G401.6 (cell line): Measurements from ENCODE around the gene PHPT1.
"Not testable (repeated sequence)": the region's sequence is repeated elsewhere in the genome, so short reads cannot be mapped to it uniquely, and the experiment has no call there.

Experiments used
- FAIRE-seq: peaks from 2 replicates; lab custom pipeline; 2012; peaks lifted over from hg19 to GRCh38; lab: Jason Lieb, UNC

PHPT1 gene

GRCh38 chr9:136861874-136862457 is 12.8 kb downstream of the PHPT1 start:
- FAIRE-seq = no peak

DNA sequence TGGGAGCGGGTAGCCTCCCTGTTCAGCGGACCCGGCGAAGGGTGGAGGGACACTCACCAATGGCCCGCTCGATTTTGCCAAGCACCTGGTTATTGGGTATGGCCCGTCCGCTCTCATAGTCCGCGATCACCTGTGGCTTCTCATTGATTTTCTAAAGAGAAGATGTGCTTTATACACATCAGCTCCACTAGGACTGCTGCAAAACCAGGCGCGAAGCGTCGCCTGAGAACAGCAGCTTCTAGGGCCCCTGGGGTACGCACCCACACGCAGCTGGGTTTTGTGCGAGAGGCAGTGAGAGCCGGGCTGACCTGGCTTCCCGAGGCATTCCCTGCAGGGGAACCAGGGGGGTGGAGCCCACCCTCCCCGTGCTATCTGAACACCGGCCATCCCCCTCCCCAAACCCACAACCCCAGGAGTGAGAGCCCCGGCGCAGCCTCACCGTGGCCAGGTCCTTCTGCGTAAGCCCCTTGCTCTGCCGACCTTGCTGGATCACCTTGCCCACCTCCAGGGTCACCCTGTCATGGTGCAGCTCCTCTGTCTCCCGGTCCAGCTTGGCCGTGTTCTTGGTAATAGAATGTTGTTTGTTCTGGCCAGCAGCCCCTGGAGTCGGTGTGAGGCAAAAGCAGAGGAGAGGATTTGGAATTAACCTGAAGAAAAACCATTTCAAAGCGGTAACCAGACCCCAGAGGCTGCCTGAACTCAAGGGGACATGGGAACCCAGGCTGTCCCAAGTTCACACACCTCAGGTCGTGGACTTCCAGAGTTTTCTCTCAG is 13.8 kb downstream of the PHPT1 start:
- no peak for FAIRE-seq

DNA sequence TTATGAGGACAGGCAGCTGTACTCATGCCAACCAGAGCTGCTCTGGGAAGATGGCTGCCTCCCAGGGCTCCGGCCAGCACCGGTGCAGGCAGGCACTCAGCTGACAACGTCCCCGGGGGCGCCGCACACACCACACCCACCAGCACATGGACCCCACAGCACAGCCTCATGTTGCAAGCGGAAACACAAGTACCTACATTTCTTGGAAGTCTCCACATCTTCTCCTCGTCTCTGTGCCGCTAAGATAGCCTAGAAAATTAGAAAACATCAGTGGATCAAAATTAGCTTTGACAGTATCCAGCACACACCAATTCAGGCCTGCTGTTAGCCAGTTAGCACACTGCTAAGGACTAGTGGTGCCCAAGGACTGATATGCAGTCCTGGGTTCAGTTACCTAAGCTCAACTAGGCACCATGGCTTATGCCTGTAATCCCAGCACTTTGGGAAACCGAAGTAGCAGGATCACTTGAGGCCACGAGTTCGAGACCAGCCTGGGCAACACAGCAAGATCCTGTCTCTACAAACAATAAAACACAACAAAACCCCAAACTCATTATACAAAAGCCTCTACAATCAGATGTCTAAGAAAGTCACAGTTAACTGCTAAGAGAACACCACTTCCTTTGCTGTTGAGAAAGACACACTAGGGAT is 14.5 kb downstream of the PHPT1 start:
- no peak for FAIRE-seq

DNA sequence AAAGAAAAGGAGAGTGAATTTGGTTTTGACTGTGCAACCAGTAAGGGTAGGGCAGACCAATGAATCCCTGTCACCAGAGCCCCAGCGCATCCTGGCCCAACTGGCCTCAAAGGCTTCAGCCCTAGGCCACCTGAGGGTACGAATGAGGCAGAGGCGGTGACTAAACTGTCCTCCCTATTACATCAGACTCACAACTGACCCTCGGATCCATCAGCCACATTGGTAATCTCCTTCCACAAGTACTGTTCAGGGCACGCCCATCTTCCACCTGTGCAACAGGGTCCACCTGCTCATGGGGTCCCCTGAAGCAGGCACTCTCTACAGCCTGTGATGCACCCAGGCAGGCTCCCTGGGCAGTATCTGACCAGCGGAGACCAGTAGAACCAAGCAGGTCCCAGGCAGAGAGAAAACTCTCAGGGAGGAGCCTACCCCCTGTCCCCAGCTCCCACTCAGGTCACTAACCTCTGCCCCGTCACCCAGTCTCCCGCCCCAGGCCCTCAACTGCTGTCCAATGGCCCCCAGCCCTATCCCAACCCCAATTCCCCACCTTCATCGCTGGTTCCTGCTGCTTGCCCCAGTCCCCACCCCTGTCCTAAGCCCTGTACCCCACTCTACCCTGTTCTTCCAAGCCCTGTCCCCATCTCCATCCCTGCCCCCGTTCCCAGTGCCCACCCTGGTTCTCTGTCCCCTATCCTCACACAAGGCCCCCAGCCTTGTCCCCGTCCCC is 16.0 kb downstream of the PHPT1 start:
- no peak for FAIRE-seq

GRCh38 chr9:136865768-136866103 is 16.5 kb downstream of the PHPT1 start:
- no peak for FAIRE-seq

DNA sequence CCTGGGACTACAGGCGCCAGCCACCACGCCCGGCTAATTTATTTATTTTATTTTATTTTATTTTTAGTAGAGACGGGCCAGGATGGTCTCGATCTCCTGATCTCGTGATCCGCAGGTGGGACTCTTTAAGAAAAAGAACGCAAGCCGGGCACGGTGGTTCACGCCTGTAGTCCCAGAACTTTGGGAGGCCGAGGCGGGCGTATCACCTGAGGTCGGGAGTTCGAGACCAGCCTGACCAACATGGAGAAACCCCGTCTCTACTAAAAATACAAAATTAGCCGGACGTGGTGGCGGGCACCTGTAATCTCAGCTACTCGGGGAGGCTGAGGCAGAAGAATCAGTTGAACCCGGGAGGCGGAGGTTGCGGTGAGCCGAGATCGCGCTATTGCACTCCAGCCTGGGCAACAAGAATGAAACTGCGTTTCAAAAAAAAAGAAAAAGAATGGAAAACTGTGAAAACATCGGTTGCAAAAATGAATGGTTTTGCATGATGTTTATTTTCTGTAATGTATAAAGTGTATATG is 17.8 kb downstream of the PHPT1 start:
- not testable (repeated sequence) for FAIRE-seq

DNA sequence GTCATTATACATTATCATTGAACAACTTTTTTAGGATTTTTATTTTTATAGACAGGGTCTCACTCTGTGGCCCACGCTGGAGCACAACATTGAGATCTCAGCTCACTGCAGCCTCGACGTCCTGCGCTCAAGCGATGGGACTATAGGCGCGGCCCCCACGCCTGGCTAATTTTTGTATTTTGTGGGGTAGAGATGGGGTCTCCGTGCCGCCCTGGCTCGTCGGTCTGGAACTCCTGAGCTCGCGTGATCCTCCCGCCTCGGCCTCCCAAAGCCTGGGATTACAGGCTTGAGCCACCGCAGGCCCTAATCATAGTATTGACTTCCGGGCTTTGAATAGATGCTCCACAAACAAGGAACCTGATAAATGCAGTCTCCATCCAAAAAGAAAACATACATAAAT is 18.3 kb downstream of the PHPT1 start:
- no peak for FAIRE-seq

DNA sequence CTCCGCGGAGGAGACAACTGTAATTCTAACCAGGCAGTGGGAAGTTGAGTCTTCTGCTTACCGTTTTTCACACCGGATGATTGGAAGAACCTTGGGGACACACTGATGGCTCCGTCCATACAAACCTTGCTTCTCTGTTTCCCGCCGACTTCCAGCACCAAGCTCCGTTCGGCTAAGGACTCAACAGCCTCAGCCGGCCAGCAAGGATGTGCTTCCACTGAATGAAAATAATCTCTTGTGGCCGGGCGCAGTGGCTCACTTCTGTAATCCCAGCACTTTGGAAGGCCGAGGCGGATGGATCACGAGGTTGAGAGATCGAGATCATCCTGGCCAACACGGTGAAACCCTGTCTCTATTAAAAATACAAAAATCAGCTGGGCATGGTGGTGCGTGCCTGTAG is 18.7 kb downstream of the PHPT1 start:
- no peak for FAIRE-seq

DNA sequence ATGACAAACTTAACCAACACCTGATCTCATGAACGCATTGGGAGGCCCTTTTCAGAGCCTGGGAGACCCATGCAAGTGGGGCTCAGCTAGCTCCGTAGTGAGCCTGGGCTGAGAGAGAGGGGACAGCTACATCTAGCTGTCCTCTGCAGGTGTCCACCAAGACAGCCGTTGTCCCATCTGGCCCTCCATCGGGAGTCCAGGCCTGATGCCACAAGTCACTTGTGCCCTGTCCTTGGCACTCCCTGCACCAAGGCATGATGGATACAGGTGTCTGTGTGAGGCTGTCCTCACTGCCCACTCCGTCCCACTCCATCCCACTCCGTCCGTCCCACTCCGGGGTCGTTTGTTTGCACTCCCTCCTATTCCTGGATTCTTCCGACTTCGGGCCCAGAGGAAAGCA is 19.4 kb downstream of the PHPT1 start:
- no peak for FAIRE-seq

DNA sequence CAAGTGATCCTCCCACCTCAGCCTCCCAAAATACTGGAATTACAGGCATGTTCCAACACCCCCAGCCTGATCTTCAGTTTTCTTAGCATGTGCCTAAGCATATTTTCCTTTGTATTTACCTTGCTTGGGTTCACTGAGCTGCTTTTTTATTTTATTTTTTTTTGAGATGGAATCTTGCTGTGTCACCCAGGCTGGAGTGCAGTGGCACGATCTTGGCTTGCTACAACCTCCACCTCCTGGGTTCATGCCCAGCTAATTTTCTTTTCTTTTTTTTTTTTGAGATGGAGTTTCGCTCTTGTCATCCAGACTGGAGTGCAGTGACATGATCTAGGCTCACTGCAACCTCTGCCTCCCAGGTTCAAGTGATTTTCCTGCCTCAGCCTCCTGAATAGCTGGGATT is 20.4 kb downstream of the PHPT1 start:
- FAIRE-seq = not testable (repeated sequence)

DNA sequence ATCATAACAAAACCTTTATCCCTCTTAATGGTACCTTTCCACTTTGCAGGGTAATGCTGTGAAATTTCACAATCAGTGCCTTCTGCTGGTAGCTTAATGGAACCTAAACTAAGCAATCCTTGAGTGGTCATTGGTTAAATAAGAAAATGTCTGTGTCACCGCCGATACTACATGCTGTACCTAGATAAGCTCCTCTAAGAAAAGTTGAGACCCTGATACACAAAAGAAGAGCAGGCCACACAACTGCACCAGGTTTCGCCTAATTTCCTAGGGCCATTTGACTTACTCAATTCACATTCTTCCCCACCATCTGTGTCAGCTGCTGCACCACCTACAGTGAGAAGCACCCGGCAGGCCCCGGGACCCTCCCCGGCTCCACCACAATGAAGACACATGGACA is 25.9 kb downstream of the PHPT1 start:
- no peak for FAIRE-seq

GRCh38 chr9:136876476-136876875 is 27.3 kb downstream of the PHPT1 start:
- FAIRE-seq = no peak

GRCh38 chr9:136880651-136881050 is 31.4 kb downstream of the PHPT1 start:
- no peak for FAIRE-seq

GRCh38 chr9:136881691-136882108 is 32.5 kb downstream of the PHPT1 start:
- FAIRE-seq = no peak

DNA sequence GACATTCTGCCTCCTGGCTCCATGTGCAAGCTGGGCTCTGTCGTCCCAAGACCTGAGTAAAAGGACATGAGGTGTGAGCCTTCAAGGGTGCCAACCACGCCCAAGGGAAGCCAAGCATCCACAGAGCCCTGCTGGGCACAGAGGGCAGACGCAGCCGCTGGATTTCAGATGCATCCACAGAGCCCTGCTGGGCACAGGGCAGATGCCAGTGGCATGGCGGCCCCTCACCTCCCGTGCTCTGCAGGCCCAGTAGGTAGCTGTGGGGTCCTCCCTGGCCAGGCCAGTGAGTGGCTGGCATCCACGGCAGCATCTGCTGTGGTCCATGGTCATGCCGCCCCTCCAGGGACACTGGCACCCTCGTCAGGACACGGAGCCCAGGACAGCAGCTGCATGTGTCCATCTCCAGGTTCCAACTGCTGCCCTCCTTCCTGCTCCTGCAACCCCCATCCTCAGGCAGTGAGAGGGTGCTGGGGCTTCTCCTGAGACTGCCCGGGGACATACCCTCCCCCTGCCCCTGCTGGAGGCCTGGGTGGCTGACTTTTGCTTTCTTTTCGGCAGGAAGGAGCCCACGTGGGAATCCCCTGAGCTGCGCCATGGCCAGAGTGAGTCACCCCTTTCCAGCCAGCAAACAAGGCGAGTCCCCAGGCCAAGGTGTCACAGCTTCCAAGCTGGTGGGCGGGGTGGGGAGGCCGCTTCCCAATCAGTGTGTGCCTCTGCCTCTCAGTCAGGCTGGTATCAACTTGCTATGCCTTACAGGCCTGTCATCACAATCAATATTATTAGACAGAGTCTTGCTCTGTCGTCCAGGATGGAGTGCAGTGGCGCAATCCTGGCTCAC is 33.1 kb downstream of the PHPT1 start:
- no peak for FAIRE-seq

GRCh38 chr9:136882947-136883283 is 33.7 kb downstream of the PHPT1 start:
- not testable (repeated sequence) for FAIRE-seq

GRCh38 chr9:136883670-136884069 is 34.5 kb downstream of the PHPT1 start:
- FAIRE-seq = not testable (repeated sequence)

DNA sequence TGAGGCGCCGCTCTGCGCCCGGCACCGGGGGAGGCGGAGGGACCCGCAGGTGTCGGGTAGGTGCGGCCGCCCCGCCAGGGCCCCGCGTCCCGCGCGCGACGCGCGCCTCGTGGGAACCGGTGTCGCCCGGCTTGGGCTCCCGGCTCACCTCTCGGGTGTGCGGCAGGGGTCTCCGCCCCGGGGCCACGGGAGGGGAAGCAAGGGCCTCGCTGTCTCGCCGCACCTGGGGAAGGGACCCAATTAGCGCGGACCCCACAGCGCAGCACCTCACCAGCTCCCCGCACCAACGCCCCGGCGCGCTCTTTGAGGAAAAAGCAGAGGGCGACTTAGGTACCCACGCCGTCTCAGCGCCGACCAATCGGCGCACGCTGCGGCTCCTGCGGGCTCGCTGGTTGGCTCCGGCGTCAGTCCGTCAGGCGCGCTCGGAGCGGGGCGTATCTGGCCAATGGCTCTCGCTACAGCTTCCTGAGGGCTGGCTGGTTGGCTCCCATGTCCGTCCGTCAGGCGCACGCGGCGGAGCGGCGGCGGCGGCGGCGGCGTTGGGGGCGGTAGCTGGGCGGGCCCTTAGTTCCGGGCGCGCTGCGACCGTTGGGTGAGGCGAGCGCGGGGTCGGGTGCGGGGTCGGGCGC is 36.9 kb downstream of the PHPT1 start, which contains the start of gene TRAF2:
Gene TRAF2, plus strand, starts transcription at position 567 of the 629 bp plus-strand sequence. CDS start 12,225 bp downstream, outside the sequence.
- peak; percentile 67 for FAIRE-seq

DNA sequence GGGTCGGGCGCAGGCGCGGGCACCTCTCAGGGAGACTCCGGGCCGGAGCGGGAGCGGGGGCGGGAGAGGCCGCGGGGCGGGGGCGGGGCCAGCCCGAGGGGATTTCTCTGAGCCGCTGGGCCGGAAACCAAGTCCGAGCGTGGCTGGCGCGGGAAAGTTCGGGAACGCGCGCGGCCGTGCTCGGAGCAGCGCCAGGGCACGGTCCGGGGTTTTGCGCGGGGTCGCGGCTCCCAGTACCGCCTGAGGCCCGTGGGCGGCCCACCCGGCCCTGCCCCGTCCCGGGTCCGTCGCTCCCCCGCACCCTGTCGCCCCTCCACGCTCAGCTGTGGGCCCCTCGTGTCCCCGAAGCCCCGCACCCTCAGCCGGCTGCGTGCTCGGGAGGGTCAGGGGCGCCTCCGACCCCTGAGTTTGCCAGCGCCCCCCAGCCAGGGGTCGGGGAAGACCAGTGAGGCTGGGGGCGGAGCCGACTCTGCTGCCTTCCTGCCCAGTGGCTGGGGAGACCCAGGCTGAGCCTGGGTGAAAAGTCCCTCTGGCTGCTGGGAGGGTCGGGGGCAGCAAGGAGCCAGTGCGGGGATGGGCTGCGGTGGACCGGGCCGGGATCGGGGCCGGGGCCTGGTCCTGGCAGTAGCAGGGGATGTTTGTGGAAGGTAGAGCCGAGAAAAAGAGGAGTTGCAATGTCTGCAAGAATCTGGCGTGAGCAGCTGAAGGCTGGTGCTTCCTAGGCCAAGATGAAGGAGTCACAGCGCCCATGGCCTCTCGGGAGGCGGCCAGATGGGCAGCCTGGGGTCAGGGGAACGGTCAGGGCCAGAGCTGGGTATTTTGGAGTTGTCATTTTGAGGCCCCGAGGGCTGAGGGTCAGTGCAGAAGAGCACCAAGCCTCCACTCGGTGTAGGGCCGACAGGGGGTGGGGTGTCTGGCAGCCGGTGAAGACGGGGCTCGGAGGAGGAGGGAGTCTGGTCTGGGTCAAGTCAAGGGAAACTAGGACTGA is 37.7 kb downstream of the PHPT1 start:
- no peak for FAIRE-seq

DNA sequence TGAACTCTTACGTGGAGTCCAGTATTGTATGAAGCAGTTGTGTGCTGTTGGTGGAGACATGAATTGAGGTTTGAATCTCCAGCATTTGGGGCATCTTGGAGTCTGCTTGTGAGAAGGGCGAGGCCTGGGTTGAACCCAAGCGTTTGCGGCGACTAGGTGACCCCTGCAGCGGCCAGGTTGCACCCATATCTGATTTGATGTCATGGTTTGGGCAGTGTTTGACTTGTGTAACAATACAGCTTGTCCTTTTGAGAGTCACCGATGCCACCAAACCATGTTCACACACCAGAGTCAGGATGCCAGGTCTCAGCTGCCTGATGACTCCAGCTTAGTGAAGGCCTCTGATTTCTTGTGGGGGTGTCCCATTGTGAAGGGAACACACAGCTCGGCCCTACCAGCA is 39.2 kb downstream of the PHPT1 start:
- FAIRE-seq = no peak
